GM18526 (cell line): ENCODE results near the gene MGAT1.

Experiments
- POLR2A ChIP-seq: IDR thresholded peaks from 3 replicates; pipeline ENCODE4 v1.6.1; 2011; ENCODE audit not compliant: insufficient read length; ENCODE audit errors: extremely low read depth

Gene MGAT1

GRCh38 chr5:180782748-180783147 is 19.9 kb downstream of the MGAT1 start:
- TF ChIP-seq POLR2A, result no peak

GRCh38 chr5:180779985-180780610 is 22.5 kb downstream of the MGAT1 start:
- no peak for TF ChIP-seq POLR2A

- TF ChIP-seq POLR2A, result no peak
Measured at GRCh38 chr5:180777475-180777874, 25.1 kb downstream of the MGAT1 start.

- TF ChIP-seq POLR2A, result no peak
Measured at GRCh38 chr5:180776376-180776775, 26.2 kb downstream of the MGAT1 start.

- no peak for TF ChIP-seq POLR2A
Measured at GRCh38 chr5:180775624-180776023, 27.0 kb downstream of the MGAT1 start.

GRCh38 chr5:180771839-180772238 is 30.8 kb downstream of the MGAT1 start:
- no peak for TF ChIP-seq POLR2A

GRCh38 chr5:180769821-180770220 is 32.8 kb downstream of the MGAT1 start:
- no peak for TF ChIP-seq POLR2A

GRCh38 chr5:180755601-180756000 is 47.0 kb downstream of the MGAT1 start:
- TF ChIP-seq POLR2A, result no peak

GRCh38 chr5:180744253-180744652 is 58.4 kb downstream of the MGAT1 start:
- TF ChIP-seq POLR2A, result no peak

GRCh38 chr5:180742727-180743126 is 59.9 kb downstream of the MGAT1 start:
- no peak for TF ChIP-seq POLR2A

GRCh38 chr5:180739958-180740357 is 62.6 kb downstream of the MGAT1 start, which contains the start of gene OR2Y1:
Gene OR2Y1 (minus strand): TSS chr5:180740058. CDS start chr5:180740058, 0 bp downstream.
- no peak for TF ChIP-seq POLR2A

- no peak for TF ChIP-seq POLR2A
Measured at GRCh38 chr5:180739271-180739670, 63.3 kb downstream of the MGAT1 start.

- no peak for TF ChIP-seq POLR2A
Measured at GRCh38 chr5:180736536-180736935, 66.1 kb downstream of the MGAT1 start.
